ENCODE results near the gene HSP90AA1. TPM values are rescaled to one million over a fixed set of nuclear protein-coding genes. Genes with fewer than 3 reads are reported as not detected.

Gene HSP90AA1
- total and polyA plus RNA-seq, 2 experiments from 2014 or later, result 371 to 655 TPM

DNA sequence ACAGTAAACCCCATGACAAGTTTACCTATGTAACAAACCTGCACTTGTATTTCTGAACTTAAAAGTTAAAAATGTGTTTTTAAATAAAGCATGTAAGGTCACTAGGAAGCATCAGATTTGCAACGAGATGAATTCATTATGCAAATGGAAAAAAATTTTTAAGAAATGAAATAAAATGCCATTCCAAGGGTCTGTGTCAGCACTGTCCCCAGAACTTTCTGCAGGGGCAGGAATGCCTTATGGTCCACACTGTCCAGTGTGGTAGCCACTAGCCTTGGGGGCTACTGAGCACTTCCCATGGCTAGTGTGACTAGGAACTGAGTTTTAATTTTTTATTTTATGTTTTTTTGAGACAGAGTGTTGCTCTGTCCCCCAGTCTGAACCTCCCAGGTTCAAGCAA lies 49.2 kb downstream of the HSP90AA1 start:
- in situ Hi-C loops (cut with MboI), result no loop called here
- TF ChIP-seq EZH2 (IDR thresholded peaks at IDR 0.05; ENCODE audit: insufficient read depth, poor library complexity, severe bottlenecking) (no peak), EZH2phosphoT487 (IDR thresholded peaks at IDR 0.05; ENCODE audit: insufficient read depth, low read depth) (no peak)
- no peaks in the 10 kb centered on the region for H4K20me1 ChIP-seq (ENCODE audit: insufficient read depth)

DNA sequence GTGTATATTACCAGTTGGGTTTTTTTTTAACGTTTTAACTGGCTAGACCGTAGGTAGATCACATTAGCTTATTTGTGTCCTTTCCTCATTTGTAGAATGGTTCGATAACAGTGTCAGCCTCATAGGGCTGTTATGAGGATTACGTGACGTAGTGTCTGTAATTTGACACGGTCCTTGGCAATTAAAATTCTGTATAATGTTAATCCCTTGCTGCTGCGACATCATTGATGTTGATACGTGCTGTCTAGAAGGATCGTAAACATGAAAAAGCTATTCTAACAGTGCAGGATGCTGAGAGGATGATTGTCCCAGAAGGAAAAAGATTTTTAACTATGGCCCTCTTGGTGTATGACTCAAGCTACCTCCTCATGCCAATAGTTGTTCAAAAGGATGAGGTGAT lies 50.9 kb downstream of the HSP90AA1 start:
- peaks cover 99% of the 10 kb centered on the region for H3K36me3 ChIP-seq (ENCODE audit: low read depth)
- H3F3A ChIP-seq (ENCODE audit: insufficient read depth), result peaks cover 22% of the 10 kb centered on the region
- H3K9ac ChIP-seq, result no peak overlapping the region
- H3K4me2 ChIP-seq (ENCODE audit: unreplicated experiment), result no peak overlapping the region
- TF ChIP-seq EZH2 (IDR thresholded peaks at IDR 0.05; ENCODE audit: insufficient read depth, poor library complexity, severe bottlenecking), result no peak
- TF ChIP-seq EZH2phosphoT487 (IDR thresholded peaks at IDR 0.05; ENCODE audit: insufficient read depth, low read depth), result no peak
- no peaks in the 10 kb centered on the region for H3K27me3 ChIP-seq (replicated peaks; ENCODE audit: insufficient read depth)
- no peaks in the 10 kb centered on the region for H3K9me3 ChIP-seq (ENCODE audit: low read depth)
- in situ Hi-C loops (cut with MboI), result no loop called here
- H3K9me2 ChIP-seq (ENCODE audit: insufficient read depth), result no peaks in the 10 kb centered on the region
- H3K79me2 ChIP-seq (ENCODE audit: insufficient read depth), result peaks cover 47% of the 10 kb centered on the region
- WGBS, 2 experiments (ENCODE audit: low coverage in 1 of 2, low lambda C conversion rate in 2 of 2, missing lambda C conversion rate in 2 of 2), result 91 to 95% methylated on average over 9 of the region's 9 CpGs
- H2AFZ ChIP-seq, result no peak overlapping the region
- no peak for DNase-seq
- no peaks in the 10 kb centered on the region for H4K20me1 ChIP-seq (ENCODE audit: insufficient read depth)
- no peak overlapping the region for H3K27ac ChIP-seq
- H3K4me3 ChIP-seq, result no peak overlapping the region
- H3K4me1 ChIP-seq (ENCODE audit: insufficient read depth), result no peaks in the 10 kb centered on the region

More for the DNA sequence above, 49.2 kb downstream of the HSP90AA1 start:
- Histone ChIP-seq H3K27me3 (replicated peaks; ENCODE audit: insufficient read depth) (no peaks in the 10 kb centered on the region), H3K36me3 (ENCODE audit: low read depth) (peaks cover 96% of the 10 kb centered on the region), H3K4me3 (no peak overlapping the region), H2AFZ (no peak overlapping the region), H3K9me2 (ENCODE audit: insufficient read depth) (no peaks in the 10 kb centered on the region), H3K27ac (no peak overlapping the region), H3F3A (ENCODE audit: insufficient read depth) (peaks cover 31% of the 10 kb centered on the region), H3K4me1 (ENCODE audit: insufficient read depth) (no peaks in the 10 kb centered on the region), H3K9me3 (ENCODE audit: low read depth) (no peaks in the 10 kb centered on the region), H3K79me2 (ENCODE audit: insufficient read depth) (peaks cover 50% of the 10 kb centered on the region), H3K4me2 (ENCODE audit: unreplicated experiment) (no peak overlapping the region), H3K9ac (no peak overlapping the region)
- 5% methylated on average over 1 of the region's 1 CpG for WGBS, 2 experiments (ENCODE audit: low coverage in 1 of 2, low lambda C conversion rate in 2 of 2, missing lambda C conversion rate in 2 of 2)
- no peak for DNase-seq

DNA sequence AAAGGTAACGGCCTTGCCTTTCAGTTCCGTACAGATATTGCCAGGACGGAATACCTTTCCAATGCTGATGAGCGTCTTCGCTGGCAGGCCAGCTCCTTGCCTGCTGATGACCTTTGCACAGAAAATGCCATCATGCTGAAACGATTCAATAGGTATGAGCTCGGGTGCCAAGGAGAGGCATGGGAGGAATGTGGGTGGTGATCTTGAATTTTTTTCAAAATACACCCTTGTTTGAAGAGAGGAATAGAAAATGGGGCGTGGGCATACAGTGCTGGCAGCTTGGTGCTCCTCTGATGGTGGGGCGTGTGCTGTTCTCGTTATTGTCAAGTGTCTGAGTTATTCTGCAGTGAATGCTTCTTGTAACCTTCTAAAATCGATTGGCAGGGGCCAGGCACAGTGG lies 52.5 kb downstream of the HSP90AA1 start:
- H3K4me1 ChIP-seq (ENCODE audit: insufficient read depth), result peaks cover 5% of the 10 kb centered on the region
- no peaks in the 10 kb centered on the region for H3K9me3 ChIP-seq (ENCODE audit: low read depth)
- in situ Hi-C loops (cut with MboI), result no loop called here
- H3K27ac ChIP-seq, result no peak overlapping the region
- no peak overlapping the region for H2AFZ ChIP-seq
- 83 to 85% methylated on average over 11 of the region's 11 CpGs for WGBS, 2 experiments (ENCODE audit: low coverage in 1 of 2, low lambda C conversion rate in 2 of 2, missing lambda C conversion rate in 2 of 2)
- no peak for DNase-seq
- no peak overlapping the region for H3K4me3 ChIP-seq
- H4K20me1 ChIP-seq (ENCODE audit: insufficient read depth), result no peaks in the 10 kb centered on the region
- H3K9me2 ChIP-seq (ENCODE audit: insufficient read depth), result no peaks in the 10 kb centered on the region
- TF ChIP-seq EZH2 (IDR thresholded peaks at IDR 0.05; ENCODE audit: insufficient read depth, poor library complexity, severe bottlenecking) (no peak), EZH2phosphoT487 (IDR thresholded peaks at IDR 0.05; ENCODE audit: insufficient read depth, low read depth) (no peak)
- H3K27me3 ChIP-seq (replicated peaks; ENCODE audit: insufficient read depth), result no peaks in the 10 kb centered on the region
- no peak overlapping the region for H3K9ac ChIP-seq
- H3F3A ChIP-seq (ENCODE audit: insufficient read depth), result peaks cover 35% of the 10 kb centered on the region
- H3K36me3 ChIP-seq (ENCODE audit: low read depth), result peaks cover 98% of the 10 kb centered on the region
- H3K79me2 ChIP-seq (ENCODE audit: insufficient read depth), result peaks cover 46% of the 10 kb centered on the region
- H3K4me2 ChIP-seq (ENCODE audit: unreplicated experiment), result no peak overlapping the region

DNA sequence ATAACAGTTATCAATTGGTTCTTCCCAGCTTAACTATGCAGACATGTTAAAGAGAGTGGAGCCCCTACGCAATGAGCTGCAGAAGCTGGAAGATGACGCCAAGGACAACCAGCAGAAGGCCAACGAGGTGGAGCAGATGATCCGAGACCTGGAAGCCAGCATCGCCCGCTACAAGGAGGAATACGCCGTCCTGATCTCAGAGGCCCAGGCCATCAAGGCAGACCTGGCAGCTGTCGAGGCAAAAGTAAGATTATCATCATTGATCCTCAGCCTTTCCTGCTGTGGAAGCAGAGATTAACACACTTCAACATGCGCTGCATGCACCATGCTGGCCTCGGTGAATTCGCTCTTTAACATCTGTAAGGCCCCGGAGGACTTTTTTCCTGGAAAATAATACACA lies 53.6 kb downstream of the HSP90AA1 start:
- Histone ChIP-seq H3K4me3 (no peak overlapping the region), H3F3A (ENCODE audit: insufficient read depth) (peaks cover 38% of the 10 kb centered on the region), H3K27me3 (replicated peaks; ENCODE audit: insufficient read depth) (no peaks in the 10 kb centered on the region), H3K4me2 (ENCODE audit: unreplicated experiment) (no peak overlapping the region), H2AFZ (no peak overlapping the region), H3K79me2 (ENCODE audit: insufficient read depth) (peaks cover 46% of the 10 kb centered on the region), H3K27ac (no peak overlapping the region), H3K9me3 (ENCODE audit: low read depth) (no peaks in the 10 kb centered on the region), H4K20me1 (ENCODE audit: insufficient read depth) (no peaks in the 10 kb centered on the region), H3K36me3 (ENCODE audit: low read depth) (peaks cover 95% of the 10 kb centered on the region), H3K4me1 (ENCODE audit: insufficient read depth) (peaks cover 16% of the 10 kb centered on the region), H3K9ac (no peak overlapping the region), H3K9me2 (ENCODE audit: insufficient read depth) (no peaks in the 10 kb centered on the region)
- DNase-seq, result no peak
- TF ChIP-seq EZH2phosphoT487 (IDR thresholded peaks at IDR 0.05; ENCODE audit: insufficient read depth, low read depth) (no peak), EZH2 (IDR thresholded peaks at IDR 0.05; ENCODE audit: insufficient read depth, poor library complexity, severe bottlenecking) (no peak)
- in situ Hi-C loops (cut with MboI), result no loop called here
- WGBS, 2 experiments (ENCODE audit: low coverage in 1 of 2, low lambda C conversion rate in 2 of 2, missing lambda C conversion rate in 2 of 2), result 90 to 92% methylated on average over 13 of the region's 13 CpGs

Small RNA genes lying within 50 kb of the gene (small RNA-seq; reads per million reads assigned to genes)
- gene RN7SL472P (ENCODE audit: low read depth, low replicate concordance), result not detected

Other genes with a start within 250 kb of the HSP90AA1 start
- 391 and 475 TPM in 2 replicates for gene DYNC1H1, start 122.5 kb downstream of the HSP90AA1 start, total RNA-seq (2014; rRNA removed; shearing (Covaris generic))
- 174 and 181 TPM in 2 replicates for gene DYNC1H1, start 122.5 kb downstream of the HSP90AA1 start, polyA plus RNA-seq (2016; fragmentation: Nextera tagmentation; extraction: Ambion mirVana)
- gene WDR20, start 52.9 kb upstream of the HSP90AA1 start, total RNA-seq (2014; rRNA removed; shearing (Covaris generic)), result 15.1 and 16.6 TPM in 2 replicates
- gene WDR20, start 52.9 kb upstream of the HSP90AA1 start, polyA plus RNA-seq (2016; fragmentation: Nextera tagmentation; extraction: Ambion mirVana), result 24.9 and 26.2 TPM in 2 replicates
- gene MOK, start 218.1 kb upstream of the HSP90AA1 start, total RNA-seq (2014; rRNA removed; shearing (Covaris generic)), result 34.9 and 43.4 TPM in 2 replicates
- gene MOK, start 218.1 kb upstream of the HSP90AA1 start, polyA plus RNA-seq (2016; fragmentation: Nextera tagmentation; extraction: Ambion mirVana), result 65.8 and 67.9 TPM in 2 replicates
- 6.7 and 8.4 TPM in 2 replicates for gene ZNF839, start 232.7 kb upstream of the HSP90AA1 start, total RNA-seq (2014; rRNA removed; shearing (Covaris generic))
- gene ZNF839, start 232.7 kb upstream of the HSP90AA1 start, polyA plus RNA-seq (2016; fragmentation: Nextera tagmentation; extraction: Ambion mirVana), result 3.5 and 4.2 TPM in 2 replicates

Data from GM23248 (cell line).